ENCODE measurements around the gene TMEM91.

TMEM91 gene

DNA sequence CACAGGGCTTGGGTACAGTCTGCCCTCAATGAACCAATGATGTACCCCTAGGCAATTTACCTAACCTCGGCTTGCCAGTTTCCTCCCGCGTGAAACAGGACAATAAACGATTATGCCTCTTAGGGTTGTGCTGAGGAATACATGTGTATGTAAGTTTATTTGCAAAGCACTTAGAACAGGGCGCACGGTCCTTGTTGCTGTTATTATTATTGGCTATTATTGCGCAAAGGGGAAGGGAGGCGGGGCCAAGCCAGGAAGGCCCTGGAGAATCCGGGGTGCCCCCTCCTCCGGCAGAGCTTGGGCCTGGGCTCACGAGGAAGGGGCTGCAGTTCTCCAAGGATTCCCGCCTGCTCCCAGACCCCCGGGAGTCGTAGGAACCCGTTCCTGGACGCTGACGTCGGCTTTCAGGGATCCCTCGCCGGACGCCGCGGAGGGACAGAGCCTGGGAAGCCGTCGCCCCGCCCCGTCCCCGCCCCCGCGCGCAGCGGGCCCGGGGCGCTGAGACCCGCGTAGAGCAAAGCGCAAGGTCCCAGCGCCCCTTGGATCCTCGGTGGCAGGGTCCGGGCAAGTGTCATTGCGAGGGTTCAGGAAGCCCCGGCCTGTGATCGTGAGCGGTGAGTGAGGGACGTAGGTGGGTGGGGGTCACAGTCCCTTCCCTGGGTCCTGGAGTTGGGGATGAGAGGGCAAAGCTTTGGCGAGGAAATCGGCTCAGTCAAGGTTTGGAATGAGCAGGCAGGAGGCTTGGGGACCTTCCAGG, at the start of gene TMEM91:
TSS of gene TMEM91 (plus strand) at position 293 of the 757 bp plus-strand sequence. CDS start 1,777 bp downstream, outside the sequence.
- Histone ChIP-seq H3K4me3 (IDR thresholded peaks at IDR 0.05; ENCODE audit: insufficient read depth, low read depth, low read length) (no peak within 1 kb of the TSS), H3K27ac (no peak within 1 kb of the TSS), H3K9ac (no peak within 1 kb of the TSS), H3K36me3 (ENCODE audit: insufficient read depth) (no peaks in the 10 kb centered on the region), H3K79me2 (ENCODE audit: insufficient read depth, low read depth) (no peaks in the 10 kb centered on the region), H4K20me1 (ENCODE audit: insufficient read depth) (no peaks in the 10 kb centered on the region), H3K27me3 (ENCODE audit: insufficient read depth, low read depth) (no peaks in the 10 kb centered on the region), H3K4me1 (ENCODE audit: low read depth, poor library complexity, severe bottlenecking) (peaks cover 6% of the 10 kb centered on the region), H3K4me2 (no peak within 1 kb of the TSS), H2AFZ (ENCODE audit: low read depth) (no peak within 1 kb of the TSS)
- TF ChIP-seq, protein P1, sequence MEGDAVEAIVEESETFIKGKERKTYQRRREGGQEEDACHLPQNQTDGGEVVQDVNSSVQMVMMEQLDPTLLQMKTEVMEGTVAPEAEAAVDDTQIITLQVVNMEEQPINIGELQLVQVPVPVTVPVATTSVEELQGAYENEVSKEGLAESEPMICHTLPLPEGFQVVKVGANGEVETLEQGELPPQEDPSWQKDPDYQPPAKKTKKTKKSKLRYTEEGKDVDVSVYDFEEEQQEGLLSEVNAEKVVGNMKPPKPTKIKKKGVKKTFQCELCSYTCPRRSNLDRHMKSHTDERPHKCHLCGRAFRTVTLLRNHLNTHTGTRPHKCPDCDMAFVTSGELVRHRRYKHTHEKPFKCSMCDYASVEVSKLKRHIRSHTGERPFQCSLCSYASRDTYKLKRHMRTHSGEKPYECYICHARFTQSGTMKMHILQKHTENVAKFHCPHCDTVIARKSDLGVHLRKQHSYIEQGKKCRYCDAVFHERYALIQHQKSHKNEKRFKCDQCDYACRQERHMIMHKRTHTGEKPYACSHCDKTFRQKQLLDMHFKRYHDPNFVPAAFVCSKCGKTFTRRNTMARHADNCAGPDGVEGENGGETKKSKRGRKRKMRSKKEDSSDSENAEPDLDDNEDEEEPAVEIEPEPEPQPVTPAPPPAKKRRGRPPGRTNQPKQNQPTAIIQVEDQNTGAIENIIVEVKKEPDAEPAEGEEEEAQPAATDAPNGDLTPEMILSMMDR (conservative IDR thresholded peaks at IDR 0.05; ENCODE audit: low read depth, low read length), result no peak

DNA sequence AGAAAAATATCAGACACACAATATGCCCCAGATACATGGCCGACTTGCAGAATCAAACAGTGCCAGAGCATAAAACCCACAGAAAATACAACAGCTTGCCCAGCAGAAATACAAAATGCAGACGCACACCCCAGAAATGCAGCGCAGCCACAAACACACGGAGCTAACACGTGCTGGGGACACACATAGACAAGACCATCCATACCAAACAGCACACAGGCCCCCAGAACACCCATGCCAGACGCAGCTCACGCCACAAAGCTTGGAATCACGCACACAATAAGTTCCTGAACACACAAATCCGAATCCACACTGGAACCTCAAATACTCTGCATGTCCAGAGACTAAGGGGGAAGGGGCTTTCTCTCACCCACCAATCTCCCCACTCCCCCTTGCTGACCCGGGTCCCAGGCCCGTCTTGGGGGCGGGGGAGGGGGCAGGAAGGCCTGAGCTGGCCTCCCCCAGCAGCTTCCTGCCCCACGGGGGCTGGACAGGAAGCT, 49.2 kb upstream of the TMEM91 start:
- H3K27me3 ChIP-seq (ENCODE audit: insufficient read depth, low read depth), result no peaks in the 10 kb centered on the region
- H3K4me1 ChIP-seq (ENCODE audit: low read depth, poor library complexity, severe bottlenecking), result peaks cover 41% of the 10 kb centered on the region
- H3K79me2 ChIP-seq (ENCODE audit: insufficient read depth, low read depth), result peaks cover 15% of the 10 kb centered on the region
- TF ChIP-seq, protein P1 (conservative IDR thresholded peaks at IDR 0.05; ENCODE audit: low read depth, low read length), result no peak
- peak overlapping the region; percentile 88 for H3K27ac ChIP-seq
- H3K4me2 ChIP-seq, result peak overlapping the region; percentile 87
- H3K36me3 ChIP-seq (ENCODE audit: insufficient read depth), result no peaks in the 10 kb centered on the region; the same call in 1 of the 2 replicates
- H3K9ac ChIP-seq, result peak overlapping the region; percentile 86
- no peak overlapping the region for H3K4me3 ChIP-seq (IDR thresholded peaks at IDR 0.05; ENCODE audit: insufficient read depth, low read depth, low read length)
- H4K20me1 ChIP-seq (ENCODE audit: insufficient read depth), result no peaks in the 10 kb centered on the region
- H2AFZ ChIP-seq (ENCODE audit: low read depth), result peak overlapping the region; percentile 39; the same call in 1 of the 2 replicates

DNA sequence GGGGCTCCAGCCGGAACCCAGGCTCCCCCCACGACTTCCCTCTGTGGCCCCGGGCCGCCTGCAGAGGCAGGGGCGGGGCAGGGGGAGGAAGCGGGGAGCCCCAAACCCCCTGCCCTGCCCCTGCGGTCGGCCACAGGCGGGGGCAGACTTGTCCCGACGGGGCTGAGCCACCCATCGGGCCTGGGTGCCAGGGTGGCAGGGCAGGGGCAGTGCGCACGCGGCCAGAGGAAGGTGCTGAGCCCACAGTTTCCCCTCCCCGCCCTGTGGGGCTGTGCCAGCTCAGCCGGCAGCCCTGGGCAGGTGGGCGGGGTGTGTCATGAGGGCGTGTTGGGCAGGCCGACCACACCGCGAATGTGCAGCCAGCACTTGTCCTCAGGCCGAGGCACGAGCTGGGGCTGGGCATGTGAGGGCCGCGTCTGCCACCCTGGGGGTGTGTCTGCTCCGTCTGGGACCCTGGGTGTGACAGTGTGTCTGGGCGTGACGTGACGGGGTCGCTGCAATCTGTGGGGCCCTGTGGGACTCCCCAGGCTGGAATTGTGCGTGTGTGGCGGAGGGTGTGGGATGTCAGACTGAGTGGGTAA, 48.7 kb upstream of the TMEM91 start:
- peak overlapping the region; percentile 86 for H3K9ac ChIP-seq
- no peak overlapping the region for H3K4me3 ChIP-seq (IDR thresholded peaks at IDR 0.05; ENCODE audit: insufficient read depth, low read depth, low read length)
- H2AFZ ChIP-seq (ENCODE audit: low read depth), result peak overlapping the region; percentile 39; the same call in 1 of the 2 replicates
- H4K20me1 ChIP-seq (ENCODE audit: insufficient read depth), result no peaks in the 10 kb centered on the region
- peaks cover 41% of the 10 kb centered on the region for H3K4me1 ChIP-seq (ENCODE audit: low read depth, poor library complexity, severe bottlenecking)
- H3K4me2 ChIP-seq, result peak overlapping the region; percentile 87
- H3K27me3 ChIP-seq (ENCODE audit: insufficient read depth, low read depth), result no peaks in the 10 kb centered on the region
- H3K79me2 ChIP-seq (ENCODE audit: insufficient read depth, low read depth), result peaks cover 19% of the 10 kb centered on the region
- H3K36me3 ChIP-seq (ENCODE audit: insufficient read depth), result no peaks in the 10 kb centered on the region; the same call in 1 of the 2 replicates
- TF ChIP-seq, protein P1 (conservative IDR thresholded peaks at IDR 0.05; ENCODE audit: low read depth, low read length), result no peak
- peak overlapping the region; percentile 88 for H3K27ac ChIP-seq

DNA sequence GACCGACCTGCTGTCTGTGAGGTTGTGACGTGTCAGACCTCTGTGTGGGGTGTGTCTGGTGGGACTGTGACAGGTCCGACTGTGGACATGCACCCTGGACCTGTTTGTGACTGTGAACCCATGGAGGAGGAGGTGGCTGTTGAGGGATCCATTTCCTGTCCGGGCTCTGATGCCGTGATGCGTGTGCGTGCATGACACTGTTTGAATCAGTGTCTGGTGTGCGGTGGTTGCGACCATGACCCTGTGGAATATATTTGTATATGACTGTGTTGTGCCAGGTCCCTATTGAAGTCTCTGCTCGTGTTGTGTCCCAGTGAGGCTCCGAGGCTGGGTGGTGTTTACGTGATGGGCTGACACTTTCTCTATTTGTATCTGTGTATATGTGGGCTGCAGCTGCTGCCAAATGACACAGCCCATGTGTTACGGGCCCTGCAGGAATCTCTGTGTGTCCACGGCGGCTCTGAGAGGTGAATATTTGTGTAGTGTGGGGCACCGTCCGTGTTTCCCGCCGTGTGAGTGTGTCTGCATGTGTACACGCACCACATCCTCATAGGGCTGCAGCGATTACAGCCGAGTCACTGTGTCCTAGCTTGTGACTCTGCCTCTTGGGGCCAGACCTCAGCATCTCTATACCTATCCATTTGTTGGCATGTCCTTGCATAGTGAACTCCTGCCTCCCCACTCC, 48.0 kb upstream of the TMEM91 start:
- peak overlapping the region; percentile 87 for H3K4me2 ChIP-seq
- H3K27ac ChIP-seq, result peak overlapping the region; percentile 88
- peaks cover 41% of the 10 kb centered on the region for H3K4me1 ChIP-seq (ENCODE audit: low read depth, poor library complexity, severe bottlenecking)
- H4K20me1 ChIP-seq (ENCODE audit: insufficient read depth), result no peaks in the 10 kb centered on the region
- no peak overlapping the region for H3K4me3 ChIP-seq (IDR thresholded peaks at IDR 0.05; ENCODE audit: insufficient read depth, low read depth, low read length)
- H3K36me3 ChIP-seq (ENCODE audit: insufficient read depth), result no peaks in the 10 kb centered on the region; the same call in 1 of the 2 replicates
- H3K9ac ChIP-seq, result peak overlapping the region; percentile 86; the same call in 1 of the 2 replicates
- no peak overlapping the region for H2AFZ ChIP-seq (ENCODE audit: low read depth)
- no peaks in the 10 kb centered on the region for H3K27me3 ChIP-seq (ENCODE audit: insufficient read depth, low read depth)
- H3K79me2 ChIP-seq (ENCODE audit: insufficient read depth, low read depth), result peaks cover 19% of the 10 kb centered on the region
- TF ChIP-seq, protein P1 (conservative IDR thresholded peaks at IDR 0.05; ENCODE audit: low read depth, low read length), result no peak

All from KMS-11 (cell line).